DMS153 (cell line): Measurements from ENCODE around the gene FGFRL1.

Source experiments
- DNase-seq: peaks from one replicate; lab custom pipeline; 2025; lab: John Stamatoyannopoulos, UW

FGFRL1 gene

GRCh38 chr4:1006856-1007255 is 4.6 kb upstream of the FGFRL1 start:
- DNase-seq, result no peak

- DNase-seq, result no peak
Observed at GRCh38 chr4:1008840-1009541, 2.4 kb upstream of the FGFRL1 start.

GRCh38 chr4:1009542-1010394 is 1.7 kb upstream of the FGFRL1 start:
- no peak for DNase-seq

- DNase-seq, result peak; percentile 13
Observed at GRCh38 chr4:1010395-1011021, 918 bp upstream of the FGFRL1 start.

- no peak for DNase-seq
Observed at GRCh38 chr4:1011666-1012033, 224 bp downstream of the FGFRL1 start.

GRCh38 chr4:1012034-1012739 is 761 bp downstream of the FGFRL1 start:
- DNase-seq, result no peak

GRCh38 chr4:1013225-1014073 is 2.0 kb downstream of the FGFRL1 start:
- DNase-seq, result no peak

- no peak for DNase-seq
Observed at GRCh38 chr4:1014291-1015167, 3.1 kb downstream of the FGFRL1 start.

GRCh38 chr4:1015179-1015578 is 3.8 kb downstream of the FGFRL1 start:
- no peak for DNase-seq

GRCh38 chr4:1015746-1016145 is 4.3 kb downstream of the FGFRL1 start:
- DNase-seq, result no peak

- DNase-seq, result no peak
Observed at GRCh38 chr4:1017211-1017610, 5.8 kb downstream of the FGFRL1 start.

- DNase-seq, result no peak
Observed at GRCh38 chr4:1017706-1018105, 6.3 kb downstream of the FGFRL1 start.

- DNase-seq, result no peak
Observed at GRCh38 chr4:1018147-1019020, 7.0 kb downstream of the FGFRL1 start.

GRCh38 chr4:1019320-1019719 is 7.9 kb downstream of the FGFRL1 start:
- DNase-seq, result no peak

- DNase-seq, result no peak
Observed at GRCh38 chr4:1019729-1020470, 8.5 kb downstream of the FGFRL1 start.

- no peak for DNase-seq
Observed at GRCh38 chr4:1021386-1022050, 10.1 kb downstream of the FGFRL1 start.

- no peak for DNase-seq
Observed at GRCh38 chr4:1022051-1022738, 10.8 kb downstream of the FGFRL1 start.

GRCh38 chr4:1022739-1023066 is 11.3 kb downstream of the FGFRL1 start:
- DNase-seq, result no peak
